ENCODE measurements around the gene TTC22. TPM values are rescaled to one million over a fixed set of nuclear protein-coding genes. Genes with fewer than 3 reads are reported as not detected.

The TTC22 gene
- total and polyA plus RNA-seq, 2 of the 4 experiments (the other 2 are of a cell fraction), result not detected

DNA sequence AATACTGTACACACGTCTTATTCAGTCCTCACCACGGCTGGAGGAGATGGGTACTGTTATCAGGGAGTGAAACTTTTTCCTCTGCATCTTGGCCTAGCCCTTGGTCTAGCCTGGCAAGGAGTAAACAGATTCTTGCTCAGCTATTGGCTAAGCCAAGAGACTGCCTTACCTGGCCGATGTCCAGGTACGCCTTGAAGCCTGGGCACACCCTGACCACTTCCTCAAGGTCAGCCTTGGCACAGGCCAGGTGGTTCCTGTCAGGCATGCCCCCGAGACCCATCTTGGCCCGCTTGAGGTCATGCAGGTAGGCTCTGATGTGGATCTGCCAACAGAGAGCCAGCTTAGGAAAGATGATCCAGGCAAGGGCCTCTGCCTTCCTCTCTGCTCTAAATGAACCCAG is 19.0 kb downstream of the TTC22 start:
- H2AK9ac ChIP-seq (replicated peaks; ENCODE audit: low read depth, low read length, poor library complexity), result no peak overlapping the region
- no peak overlapping the region for H2BK15ac ChIP-seq (ENCODE audit: low read depth, low read length)
- BruUV-seq (replicated peaks), result no TSS peak
- no peak overlapping the region for H3K4me2 ChIP-seq (ENCODE audit: low read depth, low read length)
- H4K5ac ChIP-seq (ENCODE audit: low read depth, low read length), result no peak overlapping the region
- intact Hi-C loops (cut with micrococcal nuclease), result no loop called here
- H3K79me1 ChIP-seq (ENCODE audit: low read depth in 1 of 2, low read length in 2 of 2), result no peaks in the 10 kb centered on the region
- H3K4ac ChIP-seq (ENCODE audit: low read depth, low read length), result no peak overlapping the region
- H2BK20ac ChIP-seq (ENCODE audit: low read depth, low read length), result no peak overlapping the region
- no peak overlapping the region for H3K27ac ChIP-seq (ENCODE audit: insufficient read depth, low read length)
- H3K9me1 ChIP-seq (ENCODE audit: insufficient read depth, low read length), result no peaks in the 10 kb centered on the region
- no peak for DNase-seq
- no peak overlapping the region for H4K91ac ChIP-seq (ENCODE audit: insufficient read depth, low read depth, low read length)
- H3K18ac ChIP-seq (ENCODE audit: low read depth, low read length), result no peak overlapping the region
- 79% methylated on average over 4 of the region's 6 CpGs; no CpG with 5 or more reads in 1 of the 2 experiments for WGBS, 2 experiments (ENCODE audit: extremely low coverage in 2 of 2, insufficient read length in 1 of 2)
- no peak for ATAC-seq (ENCODE audit: low read depth)
- H2AK5ac ChIP-seq (ENCODE audit: low read depth, low read length), result no peak overlapping the region
- no peaks in the 10 kb centered on the region; the same call in 1 of the 2 replicates for H3K4me1 ChIP-seq (ENCODE audit: control insufficient read depth, insufficient read depth, low read length)
- no peak overlapping the region for H3K4me3 ChIP-seq (ENCODE audit: insufficient read depth, low read depth, low read length)
- in situ Hi-C loops (cut with MboI; ENCODE audit: low sequenced_read_pairs), result loop anchor here (25.0 kb wide), 1 partner anchor 920 kb away; no protein-coding TSS in a partner anchor
- H2BK120ac ChIP-seq (ENCODE audit: low read depth, low read length), result no peak overlapping the region
- H3K23ac ChIP-seq (ENCODE audit: low read depth, low read length), result no peak overlapping the region
- peak overlapping the region; percentile 58 for H2AFZ ChIP-seq (replicated peaks; ENCODE audit: low read length, poor library complexity)
- H3K9me3 ChIP-seq (ENCODE audit: control insufficient read depth, insufficient read depth, low read length), result no peaks in the 10 kb centered on the region
- H3K9ac ChIP-seq (ENCODE audit: low read depth, low read length), result no peak overlapping the region
- no peaks in the 10 kb centered on the region for H4K20me1 ChIP-seq (ENCODE audit: insufficient read depth, low read length)
- no peak overlapping the region for H2BK5ac ChIP-seq (ENCODE audit: low read depth, low read length, poor library complexity, severe bottlenecking)
- no peak for TF ChIP-seq NFE2L2 (IDR thresholded peaks at IDR 0.05; ENCODE audit: low read depth, low read length)
- TF ChIP-seq, protein P1, sequence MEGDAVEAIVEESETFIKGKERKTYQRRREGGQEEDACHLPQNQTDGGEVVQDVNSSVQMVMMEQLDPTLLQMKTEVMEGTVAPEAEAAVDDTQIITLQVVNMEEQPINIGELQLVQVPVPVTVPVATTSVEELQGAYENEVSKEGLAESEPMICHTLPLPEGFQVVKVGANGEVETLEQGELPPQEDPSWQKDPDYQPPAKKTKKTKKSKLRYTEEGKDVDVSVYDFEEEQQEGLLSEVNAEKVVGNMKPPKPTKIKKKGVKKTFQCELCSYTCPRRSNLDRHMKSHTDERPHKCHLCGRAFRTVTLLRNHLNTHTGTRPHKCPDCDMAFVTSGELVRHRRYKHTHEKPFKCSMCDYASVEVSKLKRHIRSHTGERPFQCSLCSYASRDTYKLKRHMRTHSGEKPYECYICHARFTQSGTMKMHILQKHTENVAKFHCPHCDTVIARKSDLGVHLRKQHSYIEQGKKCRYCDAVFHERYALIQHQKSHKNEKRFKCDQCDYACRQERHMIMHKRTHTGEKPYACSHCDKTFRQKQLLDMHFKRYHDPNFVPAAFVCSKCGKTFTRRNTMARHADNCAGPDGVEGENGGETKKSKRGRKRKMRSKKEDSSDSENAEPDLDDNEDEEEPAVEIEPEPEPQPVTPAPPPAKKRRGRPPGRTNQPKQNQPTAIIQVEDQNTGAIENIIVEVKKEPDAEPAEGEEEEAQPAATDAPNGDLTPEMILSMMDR (conservative IDR thresholded peaks at IDR 0.05; ENCODE audit: low read depth, low read length), result no peak
- TF ChIP-seq BHLHE40 (IDR thresholded peaks at IDR 0.05; ENCODE audit: low read depth, low read length), result no peak
- no peak for TF ChIP-seq POLR2A (IDR thresholded peaks at IDR 0.05; ENCODE audit: low read depth, low read length)
- TF ChIP-seq ELK1 (IDR thresholded peaks at IDR 0.05; ENCODE audit: borderline replicate concordance, low read depth, low read length), result no peak
- no peak for TF ChIP-seq RFX5 (IDR thresholded peaks at IDR 0.05; ENCODE audit: low read depth, low read length)
- ChIA-PET CTCF (no interaction called here), POLR2A (ENCODE audit: unreplicated experiment) (no interaction called here)
- H3K36me3 ChIP-seq (ENCODE audit: control insufficient read depth, insufficient read depth, low read length), result no peaks in the 10 kb centered on the region
- dilution Hi-C loops (cut with HindIII; ENCODE audit: low sequenced_read_pairs, unreplicated experiment), result no loop called here
- H3K14ac ChIP-seq (replicated peaks; ENCODE audit: low read depth, low read length), result no peak overlapping the region
- no peak overlapping the region for H3K56ac ChIP-seq (ENCODE audit: extremely low read depth, insufficient read depth, low read length)
- peaks cover 73% of the 10 kb centered on the region for H3K27me3 ChIP-seq (ENCODE audit: control insufficient read depth, insufficient read depth, low read length)
- no peak overlapping the region for H4K8ac ChIP-seq (ENCODE audit: low read depth in 2 of 2, low read length in 2 of 2)

Measured in IMR-90 (cell line).